ENCODE results near the gene SYNDIG1L. TPM values are rescaled to one million over a fixed set of nuclear protein-coding genes. Genes with fewer than 3 reads are reported as not detected.

The SYNDIG1L gene
- total and polyA plus RNA-seq, 4 donors = 0.08 TPM; not detected in 3

- Histone ChIP-seq H3K27ac (ENCODE audit: low read depth in 1 of 2, low read length in 2 of 2) (no peak overlapping the region), H3K9ac (ENCODE audit: low read depth in 1 of 2, low read length in 2 of 2) (no peak overlapping the region), H3K27me3 (ENCODE audit: control insufficient read depth in 4 of 4, insufficient read depth in 4 of 4, low read length in 3 of 4) (no peaks in the 10 kb centered on the region), H3K4me1 (ENCODE audit: control insufficient read depth in 4 of 4, insufficient read depth in 4 of 4, low read length in 3 of 4) (no peaks in the 10 kb centered on the region), H3K9me3 (ENCODE audit: control insufficient read depth in 4 of 4, low read length in 3 of 4) (no peaks in the 10 kb centered on the region), H3K36me3 (ENCODE audit: control insufficient read depth in 4 of 4, insufficient read depth in 3 of 4, low read depth in 1 of 4, low read length in 3 of 4) (no peaks in the 10 kb centered on the region), H3K4me3 (ENCODE audit: low read depth in 1 of 3, low read length in 3 of 3) (no peak overlapping the region)
- WGBS = 92% methylated on average over 17 of the region's 17 CpGs
- no peak for DNase-seq (ENCODE audit: low spot score)
- no peak for TF ChIP-seq REST (IDR thresholded peaks at IDR 0.05)
- TF ChIP-seq FOXA2 (IDR thresholded peaks at IDR 0.05) = no peak
- TF ChIP-seq TAF1 (conservative IDR thresholded peaks at IDR 0.05) = no peak
- no peak for TF ChIP-seq JUND (IDR thresholded peaks at IDR 0.05)
- TF ChIP-seq NR2F2 (IDR thresholded peaks at IDR 0.05) = no peak
- no peak for TF ChIP-seq EGR1 (IDR thresholded peaks at IDR 0.05; ENCODE audit: low read depth in 2 of 2)
- no peak for TF ChIP-seq ATF3 (IDR thresholded peaks at IDR 0.05)
- TF ChIP-seq GABPA (IDR thresholded peaks at IDR 0.05 in 1 of 2, conservative IDR thresholded peaks at IDR 0.05 in 1 of 2) = no peak
- TF ChIP-seq RAD21 (IDR thresholded peaks at IDR 0.05) = no peak
- TF ChIP-seq SP1 (IDR thresholded peaks at IDR 0.05) = no peak
- no peak for TF ChIP-seq FOXA1 (IDR thresholded peaks at IDR 0.05)
- no peak for TF ChIP-seq ZBTB33 (IDR thresholded peaks at IDR 0.05)
- no peak for TF ChIP-seq HNF4A (conservative IDR thresholded peaks at IDR 0.05)
- no peak for TF ChIP-seq CTCF (IDR thresholded peaks at IDR 0.05; ENCODE audit: low read depth, low read length, missing input control)
- TF ChIP-seq MAX (IDR thresholded peaks at IDR 0.05) = no peak
- TF ChIP-seq RXRA (IDR thresholded peaks at IDR 0.05) = no peak
- no peak for TF ChIP-seq YY1 (IDR thresholded peaks at IDR 0.05)
- no peak for TF ChIP-seq HNF4G (IDR thresholded peaks at IDR 0.05)
Measured at GRCh38 chr14:74407021-74407800, 18.8 kb downstream of the SYNDIG1L start.
